ENCODE results near the gene ADGRF5.

DNA sequence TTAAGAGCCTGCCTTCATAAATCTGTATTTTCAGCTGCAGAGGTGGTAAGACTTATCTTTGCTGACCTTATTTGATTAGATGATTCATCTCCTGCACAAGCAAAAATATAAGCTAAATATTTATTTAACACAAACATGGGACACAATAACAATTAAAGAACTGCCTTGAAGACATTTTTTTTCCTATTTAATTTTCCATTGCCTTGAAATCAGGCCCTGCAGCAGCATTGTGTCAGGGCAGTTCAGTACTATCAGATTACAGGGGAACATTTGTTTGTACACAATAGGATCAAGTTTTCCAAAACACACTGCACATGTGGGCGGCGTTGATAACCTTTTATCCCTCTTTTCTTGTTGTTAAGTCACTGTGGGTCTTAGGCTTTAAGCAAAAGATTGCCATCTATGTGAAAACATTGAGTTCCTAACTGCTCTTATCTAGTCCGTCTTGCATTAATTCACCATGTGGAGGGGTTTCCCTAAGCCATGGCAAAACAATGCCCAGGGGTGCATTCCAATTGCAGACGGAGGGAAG is 7.4 kb downstream of the ADGRF5 start:
- TF ChIP-seq, protein P1, sequence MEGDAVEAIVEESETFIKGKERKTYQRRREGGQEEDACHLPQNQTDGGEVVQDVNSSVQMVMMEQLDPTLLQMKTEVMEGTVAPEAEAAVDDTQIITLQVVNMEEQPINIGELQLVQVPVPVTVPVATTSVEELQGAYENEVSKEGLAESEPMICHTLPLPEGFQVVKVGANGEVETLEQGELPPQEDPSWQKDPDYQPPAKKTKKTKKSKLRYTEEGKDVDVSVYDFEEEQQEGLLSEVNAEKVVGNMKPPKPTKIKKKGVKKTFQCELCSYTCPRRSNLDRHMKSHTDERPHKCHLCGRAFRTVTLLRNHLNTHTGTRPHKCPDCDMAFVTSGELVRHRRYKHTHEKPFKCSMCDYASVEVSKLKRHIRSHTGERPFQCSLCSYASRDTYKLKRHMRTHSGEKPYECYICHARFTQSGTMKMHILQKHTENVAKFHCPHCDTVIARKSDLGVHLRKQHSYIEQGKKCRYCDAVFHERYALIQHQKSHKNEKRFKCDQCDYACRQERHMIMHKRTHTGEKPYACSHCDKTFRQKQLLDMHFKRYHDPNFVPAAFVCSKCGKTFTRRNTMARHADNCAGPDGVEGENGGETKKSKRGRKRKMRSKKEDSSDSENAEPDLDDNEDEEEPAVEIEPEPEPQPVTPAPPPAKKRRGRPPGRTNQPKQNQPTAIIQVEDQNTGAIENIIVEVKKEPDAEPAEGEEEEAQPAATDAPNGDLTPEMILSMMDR (conservative IDR thresholded peaks at IDR 0.05; ENCODE audit: low read length): no peak
- TF ChIP-seq EZH2phosphoT487 (IDR thresholded peaks at IDR 0.05; ENCODE audit: borderline replicate concordance): no peak

All from Loucy (cell line).